Measurements from ENCODE around the gene GOLGA2.

GRCh38 chr9:128226412-128226801 lies 49.4 kb downstream of the GOLGA2 start:
- no peak for TF ChIP-seq POLR2A (IDR thresholded peaks at IDR 0.05)
- TF ChIP-seq, protein P1, sequence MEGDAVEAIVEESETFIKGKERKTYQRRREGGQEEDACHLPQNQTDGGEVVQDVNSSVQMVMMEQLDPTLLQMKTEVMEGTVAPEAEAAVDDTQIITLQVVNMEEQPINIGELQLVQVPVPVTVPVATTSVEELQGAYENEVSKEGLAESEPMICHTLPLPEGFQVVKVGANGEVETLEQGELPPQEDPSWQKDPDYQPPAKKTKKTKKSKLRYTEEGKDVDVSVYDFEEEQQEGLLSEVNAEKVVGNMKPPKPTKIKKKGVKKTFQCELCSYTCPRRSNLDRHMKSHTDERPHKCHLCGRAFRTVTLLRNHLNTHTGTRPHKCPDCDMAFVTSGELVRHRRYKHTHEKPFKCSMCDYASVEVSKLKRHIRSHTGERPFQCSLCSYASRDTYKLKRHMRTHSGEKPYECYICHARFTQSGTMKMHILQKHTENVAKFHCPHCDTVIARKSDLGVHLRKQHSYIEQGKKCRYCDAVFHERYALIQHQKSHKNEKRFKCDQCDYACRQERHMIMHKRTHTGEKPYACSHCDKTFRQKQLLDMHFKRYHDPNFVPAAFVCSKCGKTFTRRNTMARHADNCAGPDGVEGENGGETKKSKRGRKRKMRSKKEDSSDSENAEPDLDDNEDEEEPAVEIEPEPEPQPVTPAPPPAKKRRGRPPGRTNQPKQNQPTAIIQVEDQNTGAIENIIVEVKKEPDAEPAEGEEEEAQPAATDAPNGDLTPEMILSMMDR (IDR thresholded peaks at IDR 0.05) = no peak
- no peak for TF ChIP-seq POLR2AphosphoS5 (IDR thresholded peaks at IDR 0.05)
